OCI-LY7 (cell line): ENCODE data around the gene HELZ. TPM values are rescaled to one million over a fixed set of nuclear protein-coding genes. Genes with fewer than 3 reads are reported as not detected.
"Not testable (repeated sequence)": the region's sequence is repeated elsewhere in the genome, so short reads cannot be mapped to it uniquely, and the experiment has no call there.

Source experiments
- BruUV-seq: library from RNA; stranded (reverse); fragments of 400-500 nt; replicated peaks from 2 replicates; lab custom pipeline; 2021; lab: Mats Ljungman, UMichigan
- CTCF ChIA-PET: fragments of 300-600 bp; sonication (Branson Sonifier 250); formaldehyde crosslinking; loops from one replicate; lab custom pipeline; 2022; ENCODE audit warnings: antibody characterized with exemption; ENCODE audit not compliant: unreplicated experiment; lab: Charles Lee
- POLR2A ChIA-PET: fragments of 300-600 bp; sonication (Branson Sonifier 250); formaldehyde crosslinking; loops from one replicate; lab custom pipeline; 2022; ENCODE audit warnings: antibody characterized with exemption; lab: Charles Lee
- DNase-seq: peaks from one replicate; pipeline ENCODE4 v3.0.0-alpha.2; 2015; ENCODE audit warnings: low spot score
- H2AFZ ChIP-seq: fragments of 200-600 bp; sonication (generic), shearing (Covaris generic); 2 replicates; pipeline ENCODE4 v1.6.1; 2014; ENCODE audit warnings: mild to moderate bottlenecking, antibody characterized with exemption, low read length, moderate library complexity
- H3K27ac ChIP-seq: fragments of 200-600 bp; sonication (generic); 2 replicates; pipeline ENCODE4 v1.5.1; 2014; ENCODE audit warnings: mixed run types, low read depth, mild to moderate bottlenecking, moderate library complexity, low read length, inconsistent platforms; ENCODE audit not compliant: poor library complexity, severe bottlenecking
- H3K36me3 ChIP-seq: fragments of 200-600 bp; sonication (generic); 2 replicates; pipeline ENCODE4 v1.6.1; 2014; ENCODE audit warnings: mild to moderate bottlenecking, antibody characterized with exemption, low read length, moderate library complexity, mixed read lengths; ENCODE audit not compliant: insufficient read depth
- H3K4me1 ChIP-seq: fragments of 200-600 bp; sonication (generic); 2 replicates; pipeline ENCODE4 v1.5.1; 2014; ENCODE audit warnings: mild to moderate bottlenecking, low read length; ENCODE audit not compliant: insufficient read depth, poor library complexity, severe bottlenecking
- H3K4me2 ChIP-seq: fragments of 200-600 bp; sonication (generic); 2 replicates; pipeline ENCODE4 v1.6.1; 2014; ENCODE audit warnings: mild to moderate bottlenecking, low read length
- H3K4me3 ChIP-seq: fragments of 200-600 bp; sonication (generic); 2 replicates; pipeline ENCODE4 v1.5.1; 2014; ENCODE audit warnings: mild to moderate bottlenecking, low read depth, low read length; ENCODE audit not compliant: poor library complexity, severe bottlenecking
- H3K79me2 ChIP-seq: fragments of 200-600 bp; sonication (generic); 2 replicates; pipeline ENCODE4 v1.6.1; 2016; ENCODE audit warnings: low read depth, mild to moderate bottlenecking, low read length, moderate library complexity, mixed read lengths; ENCODE audit not compliant: insufficient read depth
- H3K9me2 ChIP-seq: fragments of 200-600 bp; sonication (generic); 2 replicates; pipeline ENCODE4 v1.6.1; 2016; ENCODE audit warnings: mild to moderate bottlenecking, low read length, mixed read lengths; ENCODE audit not compliant: insufficient read depth
- H3K9me3 ChIP-seq: fragments of 200-600 bp; sonication (generic); 2 replicates; pipeline ENCODE4 v1.6.1; 2014; ENCODE audit warnings: mild to moderate bottlenecking, mixed run types, low read length, mixed read lengths
- H4K20me1 ChIP-seq: fragments of 200-600 bp; sonication (generic); 2 replicates; pipeline ENCODE4 v1.6.1; 2014; ENCODE audit warnings: mild to moderate bottlenecking, antibody characterized with exemption, low read length, moderate library complexity, mixed read lengths; ENCODE audit not compliant: insufficient read depth
- CTCF ChIP-seq: fragments of 200-600 bp; sonication (generic); conservative IDR thresholded peaks from 2 replicates; pipeline ENCODE4 v1.5.1; 2014; ENCODE audit warnings: mild to moderate bottlenecking, antibody characterized with exemption, low read length, moderate library complexity, mixed read lengths
- EZH2phosphoT487 ChIP-seq: fragments of 200-600 bp; sonication (generic); IDR thresholded peaks from 2 replicates; pipeline ENCODE4 v1.6.1; 2018; ENCODE audit warnings: low read depth, borderline replicate concordance, mild to moderate bottlenecking, mixed run types, antibody characterized with exemption, low read length, moderate library complexity, mixed read lengths
- intact Hi-C: fragments of 100-400 bp; cut with micrococcal nuclease; formaldehyde crosslinking; loops from one replicate; pipeline ENCODE4 v1.10.0; 2022; ENCODE audit not compliant: unreplicated experiment
- total RNA-seq, 2 experiments: library from RNA; depleted of rRNA in 1 of 2; stranded (reverse); fragments of >200 nt in 1 of 2; shearing (Covaris generic) in 1 of 2; gene quantifications; 2 replicates each; pipeline ENCODE4 v1.2.3, GENCODE V29; 2014 to 2022

The HELZ gene
- total RNA-seq, 2 experiments from 2014 or later, result 33.9 to 58.9 TPM

- intact Hi-C loops, result no loop called here
- H3K27ac ChIP-seq, result no peak overlapping the region
- H3K9me3 ChIP-seq, result no peaks in the 10 kb centered on the region
- H3K79me2 ChIP-seq, result no peaks in the 10 kb centered on the region
- no peak overlapping the region for H3K4me2 ChIP-seq
- H3K4me1 ChIP-seq, result no peaks in the 10 kb centered on the region
- CTCF ChIA-PET, result interaction anchor here (0.5 kb wide), 1 partner anchor 22 kb away, joined by 3 read pairs; no protein-coding TSS in a partner anchor
- no peaks in the 10 kb centered on the region for H4K20me1 ChIP-seq
- H3K36me3 ChIP-seq, result no peaks in the 10 kb centered on the region
- no peak overlapping the region for H3K4me3 ChIP-seq
- no peaks in the 10 kb centered on the region for H3K9me2 ChIP-seq
- POLR2A ChIA-PET, result no interaction called here
- BruUV-seq, result no TSS peak
- no peak for DNase-seq
- TF ChIP-seq EZH2phosphoT487 (no peak), CTCF (no peak)
- H2AFZ ChIP-seq, result no peak overlapping the region
Observed at GRCh38 chr17:67041941-67042899, 202.8 kb downstream of the HELZ start.

- Histone ChIP-seq H3K27ac (no peak overlapping the region), H3K4me3 (no peak overlapping the region), H3K9me2 (no peaks in the 10 kb centered on the region), H2AFZ (no peak overlapping the region), H3K4me1 (no peaks in the 10 kb centered on the region), H3K36me3 (no peaks in the 10 kb centered on the region), H3K4me2 (no peak overlapping the region), H4K20me1 (no peaks in the 10 kb centered on the region), H3K79me2 (no peaks in the 10 kb centered on the region), H3K9me3 (no peaks in the 10 kb centered on the region)
- no peak for DNase-seq
- no peak for TF ChIP-seq EZH2phosphoT487
- no peak for TF ChIP-seq CTCF
- ChIA-PET CTCF (interaction anchor here (0.5 kb wide), 1 partner anchor 21 kb away, joined by 3 read pairs; no protein-coding TSS in a partner anchor), POLR2A (no interaction called here)
- intact Hi-C loops, result no loop called here
- BruUV-seq, result no TSS peak
Observed at GRCh38 chr17:67041531-67041930, 203.5 kb downstream of the HELZ start.

GRCh38 chr17:67041119-67041518 is 203.9 kb downstream of the HELZ start:
- H3K4me2 ChIP-seq, H3K4me1 ChIP-seq, H3K27ac ChIP-seq, DNase-seq, H3K9me2 ChIP-seq, H3K9me3 ChIP-seq, POLR2A ChIA-PET, BruUV-seq, H3K4me3 ChIP-seq, H2AFZ ChIP-seq, H3K36me3 ChIP-seq, H4K20me1 ChIP-seq, CTCF ChIA-PET, intact Hi-C loops, H3K79me2 ChIP-seq: not testable (repeated sequence)
